HEK293T (cell line): ENCODE results near the gene HOPX.

Experiments used
- CTCF ChIA-PET: fragments of 350-600 bp; formaldehyde crosslinking; extraction: SDS; loops from one replicate; lab custom pipeline; 2021; ENCODE audit warnings: antibody characterized with exemption, inconsistent platforms; lab: Yijun Ruan, JAX
- POLR2A ChIA-PET: fragments of 350-600 bp; formaldehyde crosslinking; extraction: SDS; loops from one replicate; lab custom pipeline; 2020; ENCODE audit warnings: antibody characterized with exemption, inconsistent platforms; lab: Yijun Ruan, JAX
- DNase-seq: peaks from one replicate; pipeline ENCODE4 v3.0.0; 2012; ENCODE audit warnings: mixed read lengths; ENCODE audit errors: extremely low spot score
- ARNT ChIP-seq: fragments of 450-650 bp; IDR thresholded peaks from 2 replicates; pipeline ENCODE4 v1.6.1; 2017; ENCODE audit warnings: mild to moderate bottlenecking
- BHLHE40 ChIP-seq: fragments of 450-650 bp; IDR thresholded peaks from 2 replicates; pipeline ENCODE4 v1.6.1; 2016; ENCODE audit warnings: mild to moderate bottlenecking, moderate library complexity, borderline replicate concordance
- CTBP1 ChIP-seq: fragments of 450-650 bp; IDR thresholded peaks from 2 replicates; pipeline ENCODE4 v1.6.1; 2016; ENCODE audit warnings: borderline replicate concordance
- ELF4 ChIP-seq: fragments of 450-650 bp; IDR thresholded peaks from 2 replicates; pipeline ENCODE4 v1.6.1; 2017; ENCODE audit warnings: antibody characterized with exemption
- FOXA1 ChIP-seq: fragments of 450-650 bp; IDR thresholded peaks from 2 replicates; pipeline ENCODE4 v1.6.1; 2016; ENCODE audit warnings: mild to moderate bottlenecking
- FOXK2 ChIP-seq: fragments of 450-650 bp; IDR thresholded peaks from 2 replicates; pipeline ENCODE4 v1.6.1; 2016; ENCODE audit warnings: mild to moderate bottlenecking
- FOXM1 ChIP-seq: fragments of 450-650 bp; IDR thresholded peaks from 2 replicates; pipeline ENCODE4 v1.6.1; 2017; ENCODE audit warnings: mild to moderate bottlenecking, borderline replicate concordance
- HDGF ChIP-seq: fragments of 450-650 bp; IDR thresholded peaks from 2 replicates; pipeline ENCODE4 v1.6.1; 2017; ENCODE audit warnings: antibody characterized with exemption, borderline replicate concordance
- L3MBTL2 ChIP-seq: fragments of 450-650 bp; conservative IDR thresholded peaks from 2 replicates; pipeline ENCODE4 v1.6.1; 2016; ENCODE audit warnings: mild to moderate bottlenecking
- LEF1 ChIP-seq: fragments of 450-650 bp; IDR thresholded peaks from 2 replicates; pipeline ENCODE4 v1.6.1; 2017; ENCODE audit warnings: mild to moderate bottlenecking, borderline replicate concordance
- NFRKB ChIP-seq: fragments of 450-650 bp; IDR thresholded peaks from 2 replicates; pipeline ENCODE4 v1.6.1; 2016; ENCODE audit warnings: mild to moderate bottlenecking, moderate library complexity
- PKNOX1 ChIP-seq: fragments of 450-650 bp; IDR thresholded peaks from 2 replicates; pipeline ENCODE4 v1.6.1; 2016
- SP1 ChIP-seq: fragments of 450-650 bp; IDR thresholded peaks from 2 replicates; pipeline ENCODE4 v1.6.1; 2017
- SUZ12 ChIP-seq: fragments of 450-650 bp; IDR thresholded peaks from 2 replicates; pipeline ENCODE4 v1.6.1; 2016; ENCODE audit warnings: mild to moderate bottlenecking
- TARDBP ChIP-seq: fragments of 450-650 bp; IDR thresholded peaks from 2 replicates; pipeline ENCODE4 v1.6.1; 2016
- ZNF384 ChIP-seq: fragments of 450-650 bp; IDR thresholded peaks from 2 replicates; pipeline ENCODE4 v1.6.1; 2016

HOPX gene

GRCh38 chr4:56652196-56652595 lies 28.9 kb downstream of the HOPX start:
- POLR2A ChIA-PET: no interaction called here
- CTCF ChIA-PET: no interaction called here
- no peak for DNase-seq

GRCh38 chr4:56651056-56651350 lies 30.1 kb downstream of the HOPX start:
- DNase-seq: no peak
- CTCF ChIA-PET: interaction anchor here (0.8 to 1.1 kb wide), 2 partner anchors 8 to 117 kb away, joined by 3 to 4 read pairs; no protein-coding TSS in a partner anchor
- POLR2A ChIA-PET: no interaction called here
- TF ChIP-seq ZNF384 (no peak), TARDBP (no peak)

More at GRCh38 chr4:56652196-56652595, 28.9 kb downstream of the HOPX start:
- TF ChIP-seq PKNOX1 (no peak), SP1 (no peak), L3MBTL2 (no peak), LEF1 (no peak), CTBP1 (no peak), SUZ12 (no peak), FOXK2 (no peak), ARNT (no peak), ELF4 (no peak), NFRKB (no peak), HDGF (no peak), FOXM1 (no peak)

GRCh38 chr4:56650262-56651055 lies 30.6 kb downstream of the HOPX start:
- POLR2A ChIA-PET: no interaction called here

GRCh38 chr4:56649445-56650261 lies 31.4 kb downstream of the HOPX start:
- ChIA-PET CTCF (interaction anchor here (1.0 kb wide), 1 partner anchor 31 kb away, joined by 3 read pairs; no protein-coding TSS in a partner anchor), POLR2A (no interaction called here)
- no peak for TF ChIP-seq HDGF
- no peak for TF ChIP-seq PKNOX1
- no peak for TF ChIP-seq L3MBTL2
- TF ChIP-seq SP1: no peak
- no peak for TF ChIP-seq TARDBP
- no peak for TF ChIP-seq CTBP1
- TF ChIP-seq LEF1: no peak
- TF ChIP-seq FOXM1: no peak
- TF ChIP-seq ELF4: no peak
- TF ChIP-seq BHLHE40: no peak
- TF ChIP-seq ZNF384: no peak
- no peak for DNase-seq

More at GRCh38 chr4:56650262-56651055, 30.6 kb downstream of the HOPX start:
- CTCF ChIA-PET: interaction anchor here (0.8 to 1.1 kb wide), 3 partner anchors 9 to 117 kb away, joined by 3 to 4 read pairs (median 3); no protein-coding TSS in a partner anchor
- no peak for DNase-seq
- TF ChIP-seq FOXA1: no peak
- no peak for TF ChIP-seq SUZ12
- TF ChIP-seq SP1: no peak

GRCh38 chr4:56648824-56649151 lies 32.3 kb downstream of the HOPX start:
- no peak for TF ChIP-seq CTBP1
- CTCF ChIA-PET: interaction anchor here (0.8 kb wide), 1 partner anchor 147 kb away, joined by 4 read pairs; no protein-coding TSS in a partner anchor
- POLR2A ChIA-PET: no interaction called here
- DNase-seq: no peak

GRCh38 chr4:56648021-56648823 lies 32.9 kb downstream of the HOPX start:
- CTCF ChIA-PET: interaction anchor here (0.8 kb wide), 1 partner anchor 147 kb away, joined by 4 read pairs; no protein-coding TSS in a partner anchor
- DNase-seq: no peak
- POLR2A ChIA-PET: no interaction called here

More at GRCh38 chr4:56648021-56648823, 32.9 kb downstream of the HOPX start:
- TF ChIP-seq ARNT (no peak), HDGF (no peak), PKNOX1 (no peak), NFRKB (no peak), ZNF384 (no peak), FOXM1 (no peak), SUZ12 (no peak), LEF1 (no peak), TARDBP (no peak)
